Thyroid gland (tissue), 4 donors: ENCODE results near the gene DLG2. TPM values are rescaled to one million over a fixed set of nuclear protein-coding genes. Genes with fewer than 3 reads are reported as not detected.

Source experiments
- DNase-seq, 2 donors: peaks; one replicate each; pipeline ENCODE4 v3.0.0-alpha.2; 2019
- H3K27ac ChIP-seq, 3 donors: fragments of 200-600 bp; sonication (generic); 1 replicate in 2 of 3; 2 replicates in 1 of 3; pipeline ENCODE4 v1.5.1; 2016 to 2019; ENCODE audit warnings: mild to moderate bottlenecking in 1 of 3, moderate library complexity in 1 of 3
- H3K27me3 ChIP-seq: fragments of 200-600 bp; sonication (generic); one replicate; pipeline ENCODE4 v1.5.1; 2019
- H3K36me3 ChIP-seq, 2 donors: fragments of 200-600 bp; sonication (generic); one replicate each; pipeline ENCODE4 v1.5.1; 2016 to 2019
- H3K4me1 ChIP-seq, 2 donors: fragments of 200-600 bp; sonication (generic); one replicate each; pipeline ENCODE4 v1.5.1; 2017 to 2019
- H3K4me3 ChIP-seq, 3 donors: fragments of 200-600 bp; sonication (generic); replicated peaks in 1 of 3; 1 replicate in 2 of 3; 2 replicates in 1 of 3; pipeline ENCODE4 v1.5.1; 2016; ENCODE audit warnings: mild to moderate bottlenecking in 1 of 3
- H3K9me3 ChIP-seq: fragments of 200-600 bp; sonication (generic); one replicate; pipeline ENCODE4 v1.5.1; 2017
- POLR2A ChIP-seq, 2 donors: fragments of 450-650 bp; IDR thresholded peaks; one replicate each; pipeline ENCODE4 v1.6.1; 2017; ENCODE audit warnings: antibody characterized with exemption in 2 of 2, mild to moderate bottlenecking in 2 of 2, moderate library complexity in 1 of 2
- WGBS, 2 donors: methylation state at CpG; one replicate each; pipeline ENCODE4 v1.1.5; 2017; 5-methylcytosine and 5-hydroxymethylcytosine counted together
- intact Hi-C: fragments of 100-400 bp; cut with DNase I; formaldehyde crosslinking; loops from one replicate; pipeline ENCODE4 v1.15.1; 2023
- total RNA-seq, 4 donors: library from RNA; depleted of rRNA; stranded (reverse); fragments of >200 nt; gene quantifications; one replicate each; pipeline ENCODE4 v1.2.3, GENCODE V29; 2016
- TF ChIP-seq, protein P1 (sequence below), 6 experiments: fragments of 200-600 bp in 3 of 6; fragments of 450-650 bp in 3 of 6; sonication (generic) in 3 of 6; IDR thresholded peaks; one replicate each; pipeline ENCODE4 v1.5.1; 2016 to 2019; ENCODE audit warnings: antibody characterized with exemption in 6 of 6, mild to moderate bottlenecking in 2 of 6, inconsistent platforms in 1 of 6, moderate library complexity in 1 of 6

The DLG2 gene
- total RNA-seq, 4 donors from 2014 or later, result 29.4 to 79.4 (median 42.4) TPM

GRCh38 chr11:83511646-83512045 lies 2115.5 kb downstream of the DLG2 start:
- Histone ChIP-seq H3K27ac (no peak overlapping the region), H3K4me1 (peaks cover 5 to 7% of the 10 kb centered on the region in 2 donors), H3K4me3 (no peak overlapping the region), H3K27me3 (no peaks in the 10 kb centered on the region), H3K36me3 (no peaks in the 10 kb centered on the region), H3K9me3 (no peaks in the 10 kb centered on the region)
- intact Hi-C loops, result no loop called here
- no peak for DNase-seq
- 77 to 79% methylated on average over 2 of the region's 2 CpGs for WGBS, 2 donors
- TF ChIP-seq, protein P1, sequence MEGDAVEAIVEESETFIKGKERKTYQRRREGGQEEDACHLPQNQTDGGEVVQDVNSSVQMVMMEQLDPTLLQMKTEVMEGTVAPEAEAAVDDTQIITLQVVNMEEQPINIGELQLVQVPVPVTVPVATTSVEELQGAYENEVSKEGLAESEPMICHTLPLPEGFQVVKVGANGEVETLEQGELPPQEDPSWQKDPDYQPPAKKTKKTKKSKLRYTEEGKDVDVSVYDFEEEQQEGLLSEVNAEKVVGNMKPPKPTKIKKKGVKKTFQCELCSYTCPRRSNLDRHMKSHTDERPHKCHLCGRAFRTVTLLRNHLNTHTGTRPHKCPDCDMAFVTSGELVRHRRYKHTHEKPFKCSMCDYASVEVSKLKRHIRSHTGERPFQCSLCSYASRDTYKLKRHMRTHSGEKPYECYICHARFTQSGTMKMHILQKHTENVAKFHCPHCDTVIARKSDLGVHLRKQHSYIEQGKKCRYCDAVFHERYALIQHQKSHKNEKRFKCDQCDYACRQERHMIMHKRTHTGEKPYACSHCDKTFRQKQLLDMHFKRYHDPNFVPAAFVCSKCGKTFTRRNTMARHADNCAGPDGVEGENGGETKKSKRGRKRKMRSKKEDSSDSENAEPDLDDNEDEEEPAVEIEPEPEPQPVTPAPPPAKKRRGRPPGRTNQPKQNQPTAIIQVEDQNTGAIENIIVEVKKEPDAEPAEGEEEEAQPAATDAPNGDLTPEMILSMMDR (IDR thresholded peaks at IDR 0.05), result no peak
- TF ChIP-seq POLR2A (IDR thresholded peaks at IDR 0.05), result no peak

DNA sequence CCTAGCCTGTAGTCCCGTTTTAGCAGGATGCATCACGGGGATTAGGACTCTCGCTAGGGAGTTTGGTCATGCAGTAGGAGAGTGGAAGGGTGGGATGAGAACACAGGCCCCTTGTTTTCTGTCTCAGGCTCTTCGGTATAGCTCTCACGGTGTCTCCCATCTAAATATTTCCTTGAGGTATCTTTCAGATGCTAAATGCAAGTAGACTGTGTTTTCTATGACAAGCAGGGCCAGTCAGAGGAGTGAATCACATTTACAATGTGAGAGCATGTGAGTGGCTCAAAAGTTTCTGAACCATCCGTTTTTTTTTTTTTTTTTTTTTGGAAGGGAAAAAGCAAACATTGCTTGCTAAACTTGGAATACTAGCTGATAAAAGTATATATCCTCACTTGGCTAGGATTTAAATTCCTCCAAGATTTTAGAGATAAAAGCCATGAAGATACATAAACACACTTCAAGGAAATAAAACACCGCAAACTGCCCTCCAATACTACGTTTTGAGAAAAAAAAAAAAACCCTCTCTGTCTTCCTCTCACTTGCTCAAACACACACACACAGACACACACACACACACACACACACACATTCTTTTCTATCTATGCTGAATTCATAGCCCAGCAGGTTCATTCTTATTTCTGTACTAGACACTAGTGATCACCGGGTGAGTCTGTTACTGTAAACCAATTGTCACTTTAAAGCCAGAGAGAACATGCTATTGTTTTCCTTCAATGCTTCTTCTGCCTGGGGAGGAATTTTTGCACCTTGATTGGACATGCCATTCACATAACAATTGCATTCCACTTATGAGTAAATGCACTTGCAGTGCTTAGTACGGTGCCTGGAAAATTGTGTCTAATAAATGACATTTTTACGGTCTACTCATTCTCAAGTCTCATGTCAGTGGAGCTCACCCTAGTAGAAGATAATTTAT lies 2116.3 kb downstream of the DLG2 start:
- no peak for DNase-seq
- no peak for TF ChIP-seq POLR2A (IDR thresholded peaks at IDR 0.05)
- TF ChIP-seq, protein P1 (IDR thresholded peaks at IDR 0.05), result no peak
- H3K27ac ChIP-seq, result no peak overlapping the region
- 48 to 56% methylated on average over 11 of the region's 11 CpGs for WGBS, 2 donors
- no peaks in the 10 kb centered on the region for H3K9me3 ChIP-seq
- peaks cover 5 to 7% of the 10 kb centered on the region in 2 donors for H3K4me1 ChIP-seq
- no peaks in the 10 kb centered on the region for H3K27me3 ChIP-seq
- H3K36me3 ChIP-seq, result no peaks in the 10 kb centered on the region
- intact Hi-C loops, result no loop called here
- H3K4me3 ChIP-seq, result no peak overlapping the region

DNA sequence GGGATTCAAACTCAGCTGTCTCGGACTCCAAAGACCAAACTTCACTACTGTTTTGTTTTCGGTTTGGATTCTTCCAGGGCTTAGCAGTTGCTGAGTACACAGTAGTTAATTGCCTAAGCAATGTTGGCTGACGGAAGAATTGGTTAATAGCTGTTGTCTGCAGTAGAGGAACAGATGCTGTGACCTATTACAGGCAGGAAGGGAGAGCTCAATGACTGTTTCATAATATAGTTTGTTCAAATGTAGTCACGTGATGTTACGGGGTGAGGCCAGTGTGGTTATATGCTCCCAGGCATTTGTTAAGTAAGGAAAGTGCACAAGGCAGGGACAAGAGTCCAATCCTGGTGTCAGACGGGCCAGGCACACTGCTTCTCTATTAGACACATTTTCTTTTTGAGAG lies 2118.3 kb downstream of the DLG2 start:
- Histone ChIP-seq H3K36me3 (no peaks in the 10 kb centered on the region), H3K27me3 (no peaks in the 10 kb centered on the region), H3K27ac (no peak overlapping the region), H3K9me3 (no peaks in the 10 kb centered on the region), H3K4me1 (peaks cover 5 to 7% of the 10 kb centered on the region in 2 donors), H3K4me3 (no peak overlapping the region)
- WGBS, 2 donors, result 77 to 80% methylated on average over 6 of the region's 6 CpGs
- no peak for TF ChIP-seq POLR2A (IDR thresholded peaks at IDR 0.05)
- TF ChIP-seq, protein P1 (IDR thresholded peaks at IDR 0.05), result no peak
- DNase-seq, result no peak
- intact Hi-C loops, result no loop called here

DNA sequence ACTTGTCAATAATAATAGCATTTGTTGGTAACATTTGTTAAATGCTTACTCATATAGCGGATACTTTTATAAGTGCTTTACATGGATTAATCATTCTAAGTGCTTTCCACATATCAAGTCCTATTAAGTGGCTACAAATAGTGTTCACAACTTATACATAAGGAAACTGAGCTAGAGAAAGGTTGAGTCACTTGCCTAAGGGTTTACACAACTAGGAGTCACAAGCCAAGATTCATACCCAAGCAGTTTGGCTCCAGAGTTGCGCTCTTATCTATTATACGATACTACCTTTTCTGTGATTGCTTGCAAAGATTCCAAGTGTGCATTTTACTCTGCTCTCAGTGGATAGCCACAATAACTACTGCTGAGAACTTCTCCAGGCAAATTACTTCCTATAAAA lies 2125.1 kb downstream of the DLG2 start:
- 95 to 97% methylated on average over 3 of the region's 3 CpGs for WGBS, 2 donors
- Histone ChIP-seq H3K36me3 (no peaks in the 10 kb centered on the region), H3K27ac (no peak overlapping the region), H3K27me3 (no peaks in the 10 kb centered on the region), H3K9me3 (no peaks in the 10 kb centered on the region), H3K4me1 (no peaks in the 10 kb centered on the region), H3K4me3 (no peak overlapping the region)
- intact Hi-C loops, result no loop called here
- no peak for TF ChIP-seq POLR2A (IDR thresholded peaks at IDR 0.05)
- TF ChIP-seq, protein P1 (IDR thresholded peaks at IDR 0.05), result no peak
- no peak for DNase-seq

- intact Hi-C loops, result no loop called here
- Histone ChIP-seq H3K27ac (no peak overlapping the region), H3K27me3 (no peaks in the 10 kb centered on the region), H3K4me3 (no peak overlapping the region), H3K9me3 (no peaks in the 10 kb centered on the region), H3K4me1 (peaks cover 10 to 16% of the 10 kb centered on the region in 2 donors), H3K36me3 (no peaks in the 10 kb centered on the region)
- DNase-seq, result no peak
- 84 to 92% methylated on average over 1 of the region's 1 CpG for WGBS, 2 donors
- TF ChIP-seq, protein P1 (IDR thresholded peaks at IDR 0.05), result no peak
- no peak for TF ChIP-seq POLR2A (IDR thresholded peaks at IDR 0.05)
Measured at GRCh38 chr11:83493917-83494316, 2133.2 kb downstream of the DLG2 start.
